Adrenal gland (tissue), 5 donors: Measurements from ENCODE around the gene DUSP16.

ENCODE experiments used
- POLR2A ChIP-seq, 2 donors: fragments of 450-650 bp; IDR thresholded peaks; one replicate each; pipeline ENCODE4 v1.6.1; 2017; ENCODE audit warnings: antibody characterized with exemption in 2 of 2, mild to moderate bottlenecking in 2 of 2, moderate library complexity in 1 of 2
- TF ChIP-seq, protein P1 (sequence below), 6 experiments: fragments of 450-650 bp in 4 of 6; fragments of 200-600 bp in 2 of 6; sonication (generic) in 1 of 6; IDR thresholded peaks; 1 replicate in 5 of 6; 2 replicates in 1 of 6; pipeline versions ENCODE4 v1.5.1 to v1.8.0; 2016 to 2021; ENCODE audit warnings: antibody characterized with exemption in 6 of 6, mild to moderate bottlenecking in 2 of 6, moderate library complexity in 1 of 6
- donor health status: DM: no; HTN: no; CAD: no.

DNA sequence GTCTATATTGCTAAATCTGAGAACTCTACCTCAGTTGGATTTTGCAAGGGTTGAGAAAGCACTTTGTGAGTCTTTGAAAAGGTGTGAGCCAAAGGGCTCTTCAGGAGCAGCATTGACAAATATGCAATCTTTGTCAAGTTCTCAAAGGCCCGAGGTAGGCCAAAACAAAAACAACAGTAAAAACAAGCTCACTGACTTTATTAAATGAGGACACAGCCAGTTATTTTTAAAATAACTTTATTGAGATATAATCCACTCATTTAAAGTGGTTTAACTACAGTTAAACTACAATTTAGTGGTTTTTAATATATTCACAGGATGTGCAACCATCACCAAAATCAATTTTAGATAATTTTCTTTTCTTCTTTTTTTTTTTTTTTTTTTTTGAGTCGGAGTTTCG, 47.0 kb upstream of the DUSP16 start:
- TF ChIP-seq, protein P1, sequence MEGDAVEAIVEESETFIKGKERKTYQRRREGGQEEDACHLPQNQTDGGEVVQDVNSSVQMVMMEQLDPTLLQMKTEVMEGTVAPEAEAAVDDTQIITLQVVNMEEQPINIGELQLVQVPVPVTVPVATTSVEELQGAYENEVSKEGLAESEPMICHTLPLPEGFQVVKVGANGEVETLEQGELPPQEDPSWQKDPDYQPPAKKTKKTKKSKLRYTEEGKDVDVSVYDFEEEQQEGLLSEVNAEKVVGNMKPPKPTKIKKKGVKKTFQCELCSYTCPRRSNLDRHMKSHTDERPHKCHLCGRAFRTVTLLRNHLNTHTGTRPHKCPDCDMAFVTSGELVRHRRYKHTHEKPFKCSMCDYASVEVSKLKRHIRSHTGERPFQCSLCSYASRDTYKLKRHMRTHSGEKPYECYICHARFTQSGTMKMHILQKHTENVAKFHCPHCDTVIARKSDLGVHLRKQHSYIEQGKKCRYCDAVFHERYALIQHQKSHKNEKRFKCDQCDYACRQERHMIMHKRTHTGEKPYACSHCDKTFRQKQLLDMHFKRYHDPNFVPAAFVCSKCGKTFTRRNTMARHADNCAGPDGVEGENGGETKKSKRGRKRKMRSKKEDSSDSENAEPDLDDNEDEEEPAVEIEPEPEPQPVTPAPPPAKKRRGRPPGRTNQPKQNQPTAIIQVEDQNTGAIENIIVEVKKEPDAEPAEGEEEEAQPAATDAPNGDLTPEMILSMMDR (IDR thresholded peaks at IDR 0.05), result no peak
- no peak for TF ChIP-seq POLR2A (IDR thresholded peaks at IDR 0.05)
